ENCODE data around the gene ITGA1.

- TF ChIP-seq CTCF (IDR thresholded peaks at IDR 0.05) (no peak), POLR2AphosphoS5 (IDR thresholded peaks at IDR 0.05) (no peak), POLR2A (IDR thresholded peaks at IDR 0.05) (no peak)
Observed at GRCh38 chr5:52839285-52839684, 51.6 kb downstream of the ITGA1 start.

All from breast epithelium (tissue), 3 donors.